ENCODE results near the gene CEP57L1. TPM values are rescaled to one million over a fixed set of nuclear protein-coding genes. Genes with fewer than 3 reads are reported as not detected.

CEP57L1 gene
- total RNA-seq, 1 donor from 2014 or later = 22.2 TPM

GRCh38 chr6:109062767-109063352 is 32.4 kb upstream of the CEP57L1 start:
- DNase-seq (ENCODE audit: low spot score in 2 of 2, unreplicated experiment in 2 of 2) = no peak
- no peaks in the 10 kb centered on the region for H3K36me3 Mint-ChIP-seq
- no peak overlapping the region for H3K27ac Mint-ChIP-seq
- no peaks in the 10 kb centered on the region for H3K27me3 Mint-ChIP-seq (ENCODE audit: low read depth)
- H3K9me3 Mint-ChIP-seq = no peaks in the 10 kb centered on the region
- no peak for TF ChIP-seq CTCF (IDR thresholded peaks at IDR 0.05; ENCODE audit: unreplicated experiment)
- H3K4me3 Mint-ChIP-seq = no peak overlapping the region
- peaks cover 11% of the 10 kb centered on the region for H3K4me1 Mint-ChIP-seq

DNA sequence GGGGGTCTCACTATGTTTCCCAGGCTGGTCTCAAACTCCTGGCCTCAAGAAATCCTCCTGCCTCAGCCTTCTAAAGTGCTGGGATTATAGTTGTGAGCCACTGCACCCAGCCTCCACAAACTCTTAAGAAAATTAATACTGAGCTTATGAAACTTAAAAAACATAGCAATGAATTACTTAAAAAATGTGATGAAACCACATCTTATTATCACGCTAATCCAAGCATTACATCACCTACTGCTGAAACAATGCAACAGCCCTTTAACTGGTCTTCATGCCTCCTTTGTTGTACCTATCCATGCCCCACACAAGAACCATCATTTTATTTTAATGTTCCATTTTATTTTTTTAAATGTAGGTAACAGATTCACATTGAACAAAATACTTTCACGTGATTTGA is 25.6 kb upstream of the CEP57L1 start:
- H3K4me3 Mint-ChIP-seq = no peak overlapping the region
- no peaks in the 10 kb centered on the region for H3K27me3 Mint-ChIP-seq (ENCODE audit: low read depth)
- no peaks in the 10 kb centered on the region for H3K36me3 Mint-ChIP-seq
- H3K4me1 Mint-ChIP-seq = peaks cover 17% of the 10 kb centered on the region
- no peak overlapping the region for H3K27ac Mint-ChIP-seq
- H3K9me3 Mint-ChIP-seq = no peaks in the 10 kb centered on the region
- DNase-seq (ENCODE audit: low spot score in 2 of 2, unreplicated experiment in 2 of 2) = no peak
- TF ChIP-seq CTCF (IDR thresholded peaks at IDR 0.05; ENCODE audit: unreplicated experiment) = no peak

- H3K4me3 Mint-ChIP-seq = no peak overlapping the region
- peak overlapping the region; percentile 70 for H3K27ac Mint-ChIP-seq
- no peaks in the 10 kb centered on the region for H3K9me3 Mint-ChIP-seq
- no peak for TF ChIP-seq CTCF (IDR thresholded peaks at IDR 0.05; ENCODE audit: unreplicated experiment)
- no peaks in the 10 kb centered on the region for H3K36me3 Mint-ChIP-seq
- no peaks in the 10 kb centered on the region for H3K27me3 Mint-ChIP-seq (ENCODE audit: low read depth)
- no peak for DNase-seq (ENCODE audit: low spot score in 2 of 2, unreplicated experiment in 2 of 2)
- peaks cover 18% of the 10 kb centered on the region for H3K4me1 Mint-ChIP-seq
Observed at GRCh38 chr6:109071125-109071917, 24.0 kb upstream of the CEP57L1 start.

DNA sequence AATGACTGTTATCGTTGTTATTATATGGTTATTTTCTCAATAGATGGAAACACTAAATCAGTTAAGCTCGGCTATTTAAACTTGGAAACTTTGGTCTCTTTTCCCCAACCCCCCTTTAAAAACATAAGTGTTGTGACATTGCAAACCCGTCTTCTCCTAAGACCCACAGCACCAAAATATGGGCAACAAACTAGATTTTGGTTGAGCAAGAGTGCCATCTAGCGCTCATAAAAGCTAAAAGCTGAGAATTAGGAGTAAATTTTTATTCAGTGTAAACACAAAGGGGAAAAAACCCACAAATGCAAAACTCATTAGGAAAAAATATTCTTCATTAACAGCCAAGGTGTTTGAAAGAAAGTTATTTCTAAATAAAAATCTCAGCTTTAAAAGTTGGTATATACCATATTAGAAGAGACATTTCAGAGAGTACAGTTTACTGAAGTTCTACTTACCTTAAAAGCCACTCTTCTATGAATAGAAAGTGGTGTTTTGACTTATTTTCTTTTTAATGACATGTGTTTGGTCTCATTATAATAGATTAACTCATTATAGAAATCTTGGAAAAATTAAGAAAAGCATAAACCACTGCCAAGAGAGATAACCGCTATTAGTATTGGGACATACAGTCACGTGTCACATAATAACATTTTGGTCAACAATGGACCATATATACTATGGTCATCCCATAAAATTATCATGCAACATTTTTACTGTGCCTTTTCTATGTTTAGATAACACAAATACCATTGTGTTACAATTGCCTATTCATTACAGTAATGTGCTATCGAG is 21.8 kb upstream of the CEP57L1 start:
- Mint-ChIP-seq H3K27me3 (ENCODE audit: low read depth) (no peaks in the 10 kb centered on the region), H3K27ac (no peak overlapping the region), H3K9me3 (no peaks in the 10 kb centered on the region), H3K36me3 (no peaks in the 10 kb centered on the region), H3K4me1 (peaks cover 22% of the 10 kb centered on the region), H3K4me3 (no peak overlapping the region)
- TF ChIP-seq CTCF (IDR thresholded peaks at IDR 0.05; ENCODE audit: unreplicated experiment) = peak; percentile 54
- DNase-seq (ENCODE audit: low spot score in 2 of 2, unreplicated experiment in 2 of 2) = no peak

DNA sequence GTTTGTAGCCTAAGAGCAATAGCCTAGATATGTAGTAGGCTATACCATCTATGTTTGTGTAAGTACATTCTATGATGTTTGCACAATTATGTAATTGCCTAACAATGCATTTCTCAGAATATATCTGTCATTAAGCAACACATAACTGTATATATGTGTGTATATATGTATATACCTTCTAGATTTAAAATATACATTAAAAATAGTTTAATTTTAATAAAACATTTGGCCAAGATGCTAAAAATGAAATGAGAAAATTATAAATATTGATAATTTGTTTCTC is 21.2 kb upstream of the CEP57L1 start:
- TF ChIP-seq CTCF (IDR thresholded peaks at IDR 0.05; ENCODE audit: unreplicated experiment) = no peak
- Mint-ChIP-seq H3K4me1 (peaks cover 22% of the 10 kb centered on the region), H3K9me3 (no peaks in the 10 kb centered on the region), H3K27me3 (ENCODE audit: low read depth) (no peaks in the 10 kb centered on the region), H3K27ac (no peak overlapping the region), H3K36me3 (no peaks in the 10 kb centered on the region), H3K4me3 (no peak overlapping the region)
- DNase-seq (ENCODE audit: low spot score in 2 of 2, unreplicated experiment in 2 of 2) = no peak
